ENCODE results near the gene IL20.

IL20 gene

GRCh38 chr1:206900149-206900548 is 34.7 kb downstream of the IL20 start:
- no peak overlapping the region for H3K9ac ChIP-seq (ENCODE audit: low read length)
- H3K4me1 ChIP-seq (ENCODE audit: control insufficient read depth, insufficient read depth, low read length) = no peaks in the 10 kb centered on the region
- H3K36me3 ChIP-seq (ENCODE audit: control insufficient read depth, insufficient read depth, low read length) = no peaks in the 10 kb centered on the region
- no peaks in the 10 kb centered on the region for H3K27me3 ChIP-seq (ENCODE audit: control insufficient read depth, insufficient read depth, low read length)
- H3K4me3 ChIP-seq (ENCODE audit: low read length) = no peak overlapping the region
- H3K27ac ChIP-seq (ENCODE audit: low read depth, low read length) = no peak overlapping the region

GRCh38 chr1:206901944-206902343 is 36.5 kb downstream of the IL20 start:
- H3K27me3 ChIP-seq (ENCODE audit: control insufficient read depth, insufficient read depth, low read length) = no peaks in the 10 kb centered on the region
- no peak overlapping the region for H3K9ac ChIP-seq (ENCODE audit: low read length)
- no peaks in the 10 kb centered on the region for H3K4me1 ChIP-seq (ENCODE audit: control insufficient read depth, insufficient read depth, low read length)
- no peak overlapping the region for H3K4me3 ChIP-seq (ENCODE audit: low read length)
- H3K27ac ChIP-seq (ENCODE audit: low read depth, low read length) = no peak overlapping the region
- no peaks in the 10 kb centered on the region for H3K36me3 ChIP-seq (ENCODE audit: control insufficient read depth, insufficient read depth, low read length)

GRCh38 chr1:206902702-206903101 is 37.3 kb downstream of the IL20 start:
- H3K36me3 ChIP-seq (ENCODE audit: control insufficient read depth, insufficient read depth, low read length) = no peaks in the 10 kb centered on the region
- H3K27me3 ChIP-seq (ENCODE audit: control insufficient read depth, insufficient read depth, low read length) = no peaks in the 10 kb centered on the region
- no peaks in the 10 kb centered on the region for H3K4me1 ChIP-seq (ENCODE audit: control insufficient read depth, insufficient read depth, low read length)
- no peak overlapping the region for H3K4me3 ChIP-seq (ENCODE audit: low read length)
- no peak overlapping the region for H3K9ac ChIP-seq (ENCODE audit: low read length)
- no peak overlapping the region for H3K27ac ChIP-seq (ENCODE audit: low read depth, low read length)

- Histone ChIP-seq H3K4me1 (ENCODE audit: control insufficient read depth, insufficient read depth, low read length) (no peaks in the 10 kb centered on the region), H3K27me3 (ENCODE audit: control insufficient read depth, insufficient read depth, low read length) (no peaks in the 10 kb centered on the region), H3K4me3 (ENCODE audit: low read length) (no peak overlapping the region), H3K36me3 (ENCODE audit: control insufficient read depth, insufficient read depth, low read length) (no peaks in the 10 kb centered on the region), H3K27ac (ENCODE audit: low read depth, low read length) (no peak overlapping the region), H3K9ac (ENCODE audit: low read length) (no peak overlapping the region)
These were observed 38.3 kb downstream of the IL20 start for GRCh38 chr1:206903687-206904086.

- H3K9ac ChIP-seq (ENCODE audit: low read length) = no peak overlapping the region
- no peaks in the 10 kb centered on the region for H3K4me1 ChIP-seq (ENCODE audit: control insufficient read depth, insufficient read depth, low read length)
- H3K4me3 ChIP-seq (ENCODE audit: low read length) = no peak overlapping the region
- peaks cover 1% of the 10 kb centered on the region for H3K27me3 ChIP-seq (ENCODE audit: control insufficient read depth, insufficient read depth, low read length)
- H3K27ac ChIP-seq (ENCODE audit: low read depth, low read length) = no peak overlapping the region
- H3K36me3 ChIP-seq (ENCODE audit: control insufficient read depth, insufficient read depth, low read length) = no peaks in the 10 kb centered on the region
These were observed 39.2 kb downstream of the IL20 start for GRCh38 chr1:206904423-206905142.

- Histone ChIP-seq H3K36me3 (ENCODE audit: control insufficient read depth, insufficient read depth, low read length) (no peaks in the 10 kb centered on the region), H3K27me3 (ENCODE audit: control insufficient read depth, insufficient read depth, low read length) (peaks cover 10% of the 10 kb centered on the region), H3K4me1 (ENCODE audit: control insufficient read depth, insufficient read depth, low read length) (peaks cover 4% of the 10 kb centered on the region), H3K4me3 (ENCODE audit: low read length) (no peak overlapping the region), H3K9ac (ENCODE audit: low read length) (no peak overlapping the region), H3K27ac (ENCODE audit: low read depth, low read length) (no peak overlapping the region)
These were observed 40.1 kb downstream of the IL20 start for GRCh38 chr1:206905295-206906164.

- Histone ChIP-seq H3K4me3 (ENCODE audit: low read length) (no peak overlapping the region), H3K27ac (ENCODE audit: low read depth, low read length) (no peak overlapping the region), H3K9ac (ENCODE audit: low read length) (no peak overlapping the region), H3K36me3 (ENCODE audit: control insufficient read depth, insufficient read depth, low read length) (no peaks in the 10 kb centered on the region), H3K27me3 (ENCODE audit: control insufficient read depth, insufficient read depth, low read length) (peaks cover 10% of the 10 kb centered on the region), H3K4me1 (ENCODE audit: control insufficient read depth, insufficient read depth, low read length) (peaks cover 4% of the 10 kb centered on the region)
These were observed 42.0 kb downstream of the IL20 start for GRCh38 chr1:206907304-206907991.

- Histone ChIP-seq H3K27ac (ENCODE audit: low read depth, low read length) (no peak overlapping the region), H3K36me3 (ENCODE audit: control insufficient read depth, insufficient read depth, low read length) (no peaks in the 10 kb centered on the region), H3K4me3 (ENCODE audit: low read length) (no peak overlapping the region), H3K27me3 (ENCODE audit: control insufficient read depth, insufficient read depth, low read length) (peaks cover 10% of the 10 kb centered on the region), H3K9ac (ENCODE audit: low read length) (no peak overlapping the region), H3K4me1 (ENCODE audit: control insufficient read depth, insufficient read depth, low read length) (peaks cover 4% of the 10 kb centered on the region)
These were observed 42.6 kb downstream of the IL20 start for GRCh38 chr1:206908038-206908437.

- Histone ChIP-seq H3K27me3 (ENCODE audit: control insufficient read depth, insufficient read depth, low read length) (peaks cover 10% of the 10 kb centered on the region), H3K36me3 (ENCODE audit: control insufficient read depth, insufficient read depth, low read length) (no peaks in the 10 kb centered on the region), H3K27ac (ENCODE audit: low read depth, low read length) (no peak overlapping the region), H3K4me1 (ENCODE audit: control insufficient read depth, insufficient read depth, low read length) (peaks cover 4% of the 10 kb centered on the region), H3K9ac (ENCODE audit: low read length) (no peak overlapping the region), H3K4me3 (ENCODE audit: low read length) (peak overlapping the region; percentile 63)
These were observed 43.9 kb downstream of the IL20 start for GRCh38 chr1:206909161-206909882.

GRCh38 chr1:206909883-206910318 is 44.5 kb downstream of the IL20 start:
- no peaks in the 10 kb centered on the region for H3K36me3 ChIP-seq (ENCODE audit: control insufficient read depth, insufficient read depth, low read length)
- peak overlapping the region; percentile 63 for H3K4me3 ChIP-seq (ENCODE audit: low read length)
- no peak overlapping the region for H3K27ac ChIP-seq (ENCODE audit: low read depth, low read length)
- H3K9ac ChIP-seq (ENCODE audit: low read length) = no peak overlapping the region
- peaks cover 10% of the 10 kb centered on the region for H3K27me3 ChIP-seq (ENCODE audit: control insufficient read depth, insufficient read depth, low read length)
- peaks cover 4% of the 10 kb centered on the region for H3K4me1 ChIP-seq (ENCODE audit: control insufficient read depth, insufficient read depth, low read length)

GRCh38 chr1:206911064-206911663 is 45.7 kb downstream of the IL20 start:
- no peak overlapping the region for H3K4me3 ChIP-seq (ENCODE audit: low read length)
- no peaks in the 10 kb centered on the region for H3K36me3 ChIP-seq (ENCODE audit: control insufficient read depth, insufficient read depth, low read length)
- H3K27ac ChIP-seq (ENCODE audit: low read depth, low read length) = no peak overlapping the region
- H3K9ac ChIP-seq (ENCODE audit: low read length) = no peak overlapping the region
- H3K4me1 ChIP-seq (ENCODE audit: control insufficient read depth, insufficient read depth, low read length) = peaks cover 4% of the 10 kb centered on the region
- H3K27me3 ChIP-seq (ENCODE audit: control insufficient read depth, insufficient read depth, low read length) = peaks cover 10% of the 10 kb centered on the region

All from rectal smooth muscle tissue (tissue), 1 donor.